GM20000 (cell line): ENCODE results near the gene BRSK2.

Experiments
- DNase-seq: peaks from one replicate; pipeline ENCODE4 v3.0.0; 2012; ENCODE audit warnings: low spot score
- CTCF ChIP-seq: IDR thresholded peaks from 2 replicates; pipeline ENCODE4 v1.5.1; 2012; ENCODE audit warnings: mild to moderate bottlenecking, control low read depth; ENCODE audit errors: extremely low read depth, missing control alignments

The BRSK2 gene

GRCh38 chr11:1472180-1473005, 82.7 kb downstream of the BRSK2 start:
- DNase-seq = no peak
- no peak for TF ChIP-seq CTCF

DNA sequence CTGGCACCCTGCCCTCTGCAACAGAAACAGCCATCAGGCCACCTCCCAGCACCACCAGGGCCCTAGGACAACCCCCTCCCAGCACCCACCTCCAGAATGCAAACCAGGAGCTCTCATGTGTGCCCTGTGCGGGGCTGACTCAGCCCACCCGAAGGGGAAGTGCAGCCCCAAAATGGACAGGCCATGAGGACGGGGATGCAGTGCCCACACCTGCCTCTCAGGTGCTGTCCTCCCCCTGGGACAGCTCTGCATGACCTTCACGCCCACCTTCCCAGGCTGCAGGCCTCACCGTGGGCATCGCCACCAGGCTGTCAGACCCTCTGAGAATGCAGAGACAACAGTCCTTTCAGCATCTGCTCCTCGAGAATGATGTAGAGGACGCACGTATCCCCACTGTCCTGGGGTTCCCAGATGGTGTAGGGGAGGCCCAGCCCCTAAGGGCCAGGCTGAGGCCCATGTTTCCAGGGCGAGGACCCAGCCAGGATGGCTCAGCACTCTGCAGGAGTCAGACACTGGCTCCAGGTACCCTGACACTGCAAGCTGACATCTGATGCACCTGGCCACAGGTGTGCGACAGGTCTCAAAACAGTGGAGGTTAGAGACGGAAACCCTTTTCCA, 83.4 kb downstream of the BRSK2 start:
- TF ChIP-seq CTCF = no peak
- DNase-seq = no peak

DNA sequence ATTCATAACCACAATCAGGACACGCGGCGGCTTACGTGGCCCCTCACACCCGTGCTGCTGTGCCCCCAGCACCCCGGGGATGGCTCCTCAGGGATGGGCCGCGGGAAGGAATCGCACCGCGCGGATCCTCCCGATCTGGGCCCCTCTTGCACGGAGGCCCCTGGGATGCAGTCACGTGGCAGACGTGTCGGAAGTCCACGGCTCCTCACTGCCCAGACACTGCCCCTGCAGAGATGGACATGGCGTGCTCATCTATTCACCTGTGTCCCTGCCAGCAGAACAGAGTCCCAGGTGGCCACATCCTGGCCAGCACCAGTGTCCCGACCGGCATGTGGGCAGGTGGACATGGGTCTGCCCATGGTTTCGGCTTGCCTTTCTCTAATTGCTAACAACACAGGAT, 84.1 kb downstream of the BRSK2 start:
- DNase-seq = no peak
- TF ChIP-seq CTCF = no peak

- DNase-seq = no peak
- no peak for TF ChIP-seq CTCF
Observed at GRCh38 chr11:1475841-1476240, 86.1 kb downstream of the BRSK2 start.

DNA sequence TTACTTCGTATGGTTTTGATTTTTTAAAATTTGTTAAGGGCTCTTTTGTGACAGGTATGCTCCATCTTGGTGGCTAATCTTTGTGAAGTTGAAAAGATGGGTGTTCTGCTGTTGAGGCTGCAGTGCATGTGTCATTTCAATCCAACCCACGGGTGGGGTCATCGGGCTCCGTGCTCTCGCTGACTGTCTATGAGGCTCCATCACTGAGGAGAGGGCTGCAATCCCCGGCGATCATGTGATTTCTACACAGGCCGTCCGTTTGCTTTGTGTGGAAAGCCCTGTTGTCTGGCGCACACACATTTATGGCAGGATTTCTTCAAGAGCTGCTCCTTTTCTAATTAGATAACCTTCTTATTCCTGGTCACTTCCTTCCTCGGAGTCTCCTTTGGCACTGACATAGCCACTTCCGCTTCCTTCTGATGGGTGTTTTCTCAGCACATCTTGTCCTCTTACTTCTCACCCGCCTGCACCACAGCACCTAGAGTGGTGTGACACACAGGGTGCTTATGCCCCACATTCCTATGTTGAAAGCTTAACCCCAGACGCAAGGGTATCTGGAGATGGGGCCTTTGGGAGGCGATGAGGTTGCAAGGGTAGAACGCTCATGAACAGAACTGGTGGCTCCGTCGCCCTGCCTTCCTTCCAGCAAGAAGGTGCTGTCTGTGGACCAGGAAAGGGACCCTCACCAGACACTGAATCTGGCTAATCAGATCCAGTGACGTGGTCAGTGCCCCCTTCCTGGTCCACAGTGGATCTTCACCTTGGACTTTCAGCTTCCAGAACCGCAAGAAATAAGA, 87.4 kb downstream of the BRSK2 start:
- no peak for DNase-seq
- TF ChIP-seq CTCF = no peak

DNA sequence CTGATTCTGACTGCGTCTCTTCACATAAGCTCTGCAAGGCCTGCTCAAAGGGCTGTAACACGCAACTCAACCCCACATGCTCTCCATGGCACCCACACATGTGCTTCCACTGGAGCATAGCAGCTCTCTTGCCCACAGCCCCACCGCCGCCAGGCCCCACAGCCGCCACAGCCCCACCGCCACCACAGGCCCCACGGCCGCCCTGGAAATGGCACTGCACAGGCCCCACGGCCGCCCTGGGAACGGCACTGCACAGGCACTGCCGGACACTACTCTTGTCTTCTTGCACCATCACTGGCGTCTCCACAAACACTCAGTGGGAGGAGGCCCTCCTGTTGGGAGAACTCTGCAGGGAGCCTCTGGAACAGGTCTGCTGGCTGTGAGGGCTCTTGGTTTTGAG, 88.3 kb downstream of the BRSK2 start:
- no peak for DNase-seq
- TF ChIP-seq CTCF = no peak

GRCh38 chr11:1478544-1478943, 88.8 kb downstream of the BRSK2 start:
- TF ChIP-seq CTCF = no peak
- DNase-seq = no peak
